K562 (cell line): ENCODE results near the gene SLC1A5. TPM values are rescaled to one million over a fixed set of nuclear protein-coding genes. Genes with fewer than 3 reads are reported as not detected.

ENCODE experiments used
- DDX20 ChIP-seq: fragments of 450-650 bp; IDR thresholded peaks from 2 replicates; pipeline ENCODE4 v1.6.1; 2016; ENCODE audit warnings: missing genetic modification characterization, low read depth, mild to moderate bottlenecking, missing compliant biosample characterization, moderate library complexity
- EP400 ChIP-seq: fragments of 450-650 bp; IDR thresholded peaks from 2 replicates; pipeline ENCODE4 v1.6.1; 2017; ENCODE audit warnings: antibody characterized with exemption, mild to moderate bottlenecking, moderate library complexity
- HDAC1 ChIP-seq, 2 experiments: fragments of 450-650 bp; IDR thresholded peaks; 2 replicates each; pipeline ENCODE4 v1.6.1; 2016 to 2017; ENCODE audit warnings: inconsistent platforms in 1 of 2, mild to moderate bottlenecking in 1 of 2, moderate library complexity in 1 of 2
- IFI16 ChIP-seq: fragments of 250-450 bp; sonication (Bioruptor Pico); IDR thresholded peaks from 2 replicates; pipeline ENCODE4 v2.1.2; 2022; ENCODE audit warnings: mild to moderate bottlenecking, inconsistent platforms
- NFIC ChIP-seq: fragments of 450-650 bp; IDR thresholded peaks from 2 replicates; pipeline ENCODE4 v1.6.1; 2017; ENCODE audit warnings: mild to moderate bottlenecking, inconsistent platforms
- RBM17 ChIP-seq: fragments of 200-400 bp; formaldehyde crosslinking; IDR thresholded peaks from 2 replicates; pipeline ENCODE4 v1.6.1; 2017; ENCODE audit warnings: low read depth, mild to moderate bottlenecking, low read length, borderline replicate concordance
- RCOR1 ChIP-seq, 2 experiments: IDR thresholded peaks; 2 replicates each; pipeline ENCODE4 v1.6.1; 2012; ENCODE audit warnings: low read depth in 2 of 2, low read length in 2 of 2, borderline replicate concordance in 1 of 2, improper control_type of control experiment in 1 of 2
- SMARCC2 ChIP-seq: fragments of 450-650 bp; IDR thresholded peaks from 2 replicates; pipeline ENCODE4 v1.6.1; 2017; ENCODE audit warnings: antibody characterized with exemption, moderate library complexity, mild to moderate bottlenecking, low read depth
- STAT5A ChIP-seq: IDR thresholded peaks from 2 replicates; pipeline ENCODE4 v1.6.1; 2012; ENCODE audit warnings: low read length, inconsistent platforms, borderline replicate concordance
- TRIM28 ChIP-seq: fragments of 450-650 bp; IDR thresholded peaks from 2 replicates; pipeline ENCODE4 v1.6.1; 2017
- YY1 ChIP-seq, 3 experiments: IDR thresholded peaks; 2 replicates each; pipeline ENCODE4 v1.6.1; 2011; ENCODE audit warnings: low read length in 2 of 3, mild to moderate bottlenecking in 2 of 3, moderate library complexity in 2 of 3, borderline replicate concordance in 1 of 3, control low read depth in 1 of 3, low read depth in 1 of 3; ENCODE audit not compliant: insufficient read depth in 3 of 3, insufficient replicate concordance in 2 of 3, control insufficient read depth in 1 of 3, insufficient read length in 1 of 3; ENCODE audit errors: extremely low read depth in 1 of 3
- ZNF3 ChIP-seq: fragments of 250-450 bp; sonication (Bioruptor Pico); IDR thresholded peaks from 2 replicates; pipeline ENCODE4 v1.5.0; 2021; ENCODE audit warnings: mild to moderate bottlenecking, moderate library complexity
- polyA plus RNA-seq, 8 experiments: library from polyadenylated mRNA; depleted of rRNA in 4 of 8; stranded (reverse) in 5 of 8; unstranded in 3 of 8; fragments of >200 nt; fragmentation: Nextera tagmentation in 2 of 8; fragmentation: Illumina TruSeq in 1 of 8; extraction: Ambion mirVana in 2 of 8; extraction: Trizol in 1 of 8; gene quantifications; 2 replicates each; pipeline versions ENCODE4 v1.2.1 to v1.2.3, GENCODE V29; 2011 to 2014; ENCODE audit warnings: inconsistent platforms in 1 of 8, missing spikeins in 1 of 8
- total RNA-seq, 7 experiments: library from RNA; depleted of rRNA in 6 of 7; stranded (reverse); fragments of >200 nt in 6 of 7; fragmentation: Illumina TruSeq in 2 of 7; extraction: Trizol in 2 of 7; gene quantifications; 2 replicates each; pipeline versions ENCODE4 v1.2.1 to v1.2.3, GENCODE V29; 2011 to 2021; ENCODE audit warnings: low replicate concordance in 1 of 7
- TF ChIP-seq, protein P1 (sequence below), 3 experiments: fragments of 200-800 bp in 1 of 3; fragments of 250-450 bp in 1 of 3; fragments of 450-650 bp in 1 of 3; sonication (Bioruptor Pico) in 1 of 3; sonication (Bioruptor generic) in 1 of 3; formaldehyde crosslinking in 1 of 3; IDR thresholded peaks; 2 replicates each; pipeline versions ENCODE4 v1.6.1 to v1.8.0; 2016 to 2022; ENCODE audit warnings: mild to moderate bottlenecking in 2 of 3, missing genetic modification characterization in 2 of 3, missing compliant biosample characterization in 1 of 3, moderate library complexity in 1 of 3
- TF ChIP-seq, protein P2 (sequence below), 2 experiments: fragments of 450-650 bp; formaldehyde crosslinking in 1 of 2; IDR thresholded peaks; 2 replicates each; pipeline versions ENCODE4 v1.4.0 to v1.6.1; 2014 to 2020; ENCODE audit warnings: mild to moderate bottlenecking in 2 of 2, borderline replicate concordance in 1 of 2, low read depth in 1 of 2

The SLC1A5 gene
- total and polyA plus RNA-seq, 9 of the 15 experiments (the other 6 are each of a cell fraction or from before 2014, with no cell fraction given) = 31.2 to 417 (median 134) TPM

GRCh38 chr19:46784262-46785053, 3.9 kb downstream of the SLC1A5 start (continued):
- TF ChIP-seq, protein P1, sequence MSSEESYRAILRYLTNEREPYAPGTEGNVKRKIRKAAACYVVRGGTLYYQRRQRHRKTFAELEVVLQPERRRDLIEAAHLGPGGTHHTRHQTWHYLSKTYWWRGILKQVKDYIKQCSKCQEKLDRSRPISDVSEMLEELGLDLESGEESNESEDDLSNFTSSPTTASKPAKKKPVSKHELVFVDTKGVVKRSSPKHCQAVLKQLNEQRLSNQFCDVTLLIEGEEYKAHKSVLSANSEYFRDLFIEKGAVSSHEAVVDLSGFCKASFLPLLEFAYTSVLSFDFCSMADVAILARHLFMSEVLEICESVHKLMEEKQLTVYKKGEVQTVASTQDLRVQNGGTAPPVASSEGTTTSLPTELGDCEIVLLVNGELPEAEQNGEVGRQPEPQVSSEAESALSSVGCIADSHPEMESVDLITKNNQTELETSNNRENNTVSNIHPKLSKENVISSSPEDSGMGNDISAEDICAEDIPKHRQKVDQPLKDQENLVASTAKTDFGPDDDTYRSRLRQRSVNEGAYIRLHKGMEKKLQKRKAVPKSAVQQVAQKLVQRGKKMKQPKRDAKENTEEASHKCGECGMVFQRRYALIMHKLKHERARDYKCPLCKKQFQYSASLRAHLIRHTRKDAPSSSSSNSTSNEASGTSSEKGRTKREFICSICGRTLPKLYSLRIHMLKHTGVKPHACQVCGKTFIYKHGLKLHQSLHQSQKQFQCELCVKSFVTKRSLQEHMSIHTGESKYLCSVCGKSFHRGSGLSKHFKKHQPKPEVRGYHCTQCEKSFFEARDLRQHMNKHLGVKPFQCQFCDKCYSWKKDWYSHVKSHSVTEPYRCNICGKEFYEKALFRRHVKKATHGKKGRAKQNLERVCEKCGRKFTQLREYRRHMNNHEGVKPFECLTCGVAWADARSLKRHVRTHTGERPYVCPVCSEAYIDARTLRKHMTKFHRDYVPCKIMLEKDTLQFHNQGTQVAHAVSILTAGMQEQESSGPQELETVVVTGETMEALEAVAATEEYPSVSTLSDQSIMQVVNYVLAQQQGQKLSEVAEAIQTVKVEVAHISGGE (CRISPR knock-in tag; IDR thresholded peaks at IDR 0.05) = no peak
- TF ChIP-seq, protein P2, sequence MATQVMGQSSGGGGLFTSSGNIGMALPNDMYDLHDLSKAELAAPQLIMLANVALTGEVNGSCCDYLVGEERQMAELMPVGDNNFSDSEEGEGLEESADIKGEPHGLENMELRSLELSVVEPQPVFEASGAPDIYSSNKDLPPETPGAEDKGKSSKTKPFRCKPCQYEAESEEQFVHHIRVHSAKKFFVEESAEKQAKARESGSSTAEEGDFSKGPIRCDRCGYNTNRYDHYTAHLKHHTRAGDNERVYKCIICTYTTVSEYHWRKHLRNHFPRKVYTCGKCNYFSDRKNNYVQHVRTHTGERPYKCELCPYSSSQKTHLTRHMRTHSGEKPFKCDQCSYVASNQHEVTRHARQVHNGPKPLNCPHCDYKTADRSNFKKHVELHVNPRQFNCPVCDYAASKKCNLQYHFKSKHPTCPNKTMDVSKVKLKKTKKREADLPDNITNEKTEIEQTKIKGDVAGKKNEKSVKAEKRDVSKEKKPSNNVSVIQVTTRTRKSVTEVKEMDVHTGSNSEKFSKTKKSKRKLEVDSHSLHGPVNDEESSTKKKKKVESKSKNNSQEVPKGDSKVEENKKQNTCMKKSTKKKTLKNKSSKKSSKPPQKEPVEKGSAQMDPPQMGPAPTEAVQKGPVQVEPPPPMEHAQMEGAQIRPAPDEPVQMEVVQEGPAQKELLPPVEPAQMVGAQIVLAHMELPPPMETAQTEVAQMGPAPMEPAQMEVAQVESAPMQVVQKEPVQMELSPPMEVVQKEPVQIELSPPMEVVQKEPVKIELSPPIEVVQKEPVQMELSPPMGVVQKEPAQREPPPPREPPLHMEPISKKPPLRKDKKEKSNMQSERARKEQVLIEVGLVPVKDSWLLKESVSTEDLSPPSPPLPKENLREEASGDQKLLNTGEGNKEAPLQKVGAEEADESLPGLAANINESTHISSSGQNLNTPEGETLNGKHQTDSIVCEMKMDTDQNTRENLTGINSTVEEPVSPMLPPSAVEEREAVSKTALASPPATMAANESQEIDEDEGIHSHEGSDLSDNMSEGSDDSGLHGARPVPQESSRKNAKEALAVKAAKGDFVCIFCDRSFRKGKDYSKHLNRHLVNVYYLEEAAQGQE (IDR thresholded peaks at IDR 0.05; ENCODE audit: borderline replicate concordance) = peak; percentile 15; the same call in 1 of the 2 replicates
- TF ChIP-seq, protein P2 (CRISPR knock-in tag; IDR thresholded peaks at IDR 0.05; ENCODE audit: low read depth) = no peak
- TF ChIP-seq HDAC1 (IDR thresholded peaks at IDR 0.05) (peak in 1 of 2 experiments; percentile 25; a peak in 1 of 4 replicates), IFI16 (CRISPR knock-in tag) (no peak), YY1 (IDR thresholded peaks at IDR 0.05; ENCODE audit: borderline replicate concordance in 1 of 3, control insufficient read depth in 1 of 3, extremely low read depth in 1 of 3, insufficient read depth in 3 of 3, insufficient read length in 1 of 3, insufficient replicate concordance in 2 of 3, low read depth in 1 of 3, low read length in 2 of 3) (no peak), RBM17 (no peak), TRIM28 (no peak), SMARCC2 (no peak), RCOR1 (IDR thresholded peaks at IDR 0.05; ENCODE audit: borderline replicate concordance in 1 of 2, low read depth in 2 of 2, low read length in 2 of 2) (peak in 1 of 2 experiments; percentile 81; a peak in 3 of 4 replicates), EP400 (peak; percentile 99), STAT5A (no peak), DDX20 (tag) (no peak), NFIC (peak; percentile 6; the same call in 1 of the 2 replicates), ZNF3 (CRISPR knock-in tag) (no peak)
